Mesenchymal stem cell (in vitro differentiated cells and primary cell): Measurements from ENCODE around the gene SH3GL3.

ENCODE experiments used
- DNase-seq: peaks from one replicate; pipeline ENCODE4 v3.0.0-alpha.2; 2013
- H2AFZ ChIP-seq: one replicate; pipeline ENCODE4 v1.6.1; 2013; ENCODE audit warnings: low read depth, mild to moderate bottlenecking, control low read depth, inconsistent platforms, low read length, moderate library complexity
- H2AK5ac ChIP-seq: 2 replicates; pipeline ENCODE4 v1.6.1; 2013; ENCODE audit warnings: low read length, moderate library complexity, mild to moderate bottlenecking, inconsistent platforms; ENCODE audit not compliant: severe bottlenecking
- H2BK120ac ChIP-seq: one replicate; pipeline ENCODE4 v1.6.1; 2013; ENCODE audit warnings: low read depth, mild to moderate bottlenecking, inconsistent platforms, low read length, moderate library complexity
- H2BK12ac ChIP-seq, 2 experiments: one replicate each; pipeline ENCODE4 v1.6.1; 2013; ENCODE audit warnings: inconsistent platforms in 2 of 2, low read length in 2 of 2, mild to moderate bottlenecking in 2 of 2, moderate library complexity in 2 of 2, control low read depth in 1 of 2
- H2BK15ac ChIP-seq: one replicate; pipeline ENCODE4 v1.6.1; 2013; ENCODE audit warnings: mild to moderate bottlenecking, low read depth, inconsistent platforms; ENCODE audit not compliant: poor library complexity, severe bottlenecking
- H2BK5ac ChIP-seq: 2 replicates; pipeline ENCODE4 v1.6.1; 2013; ENCODE audit warnings: low read depth, mild to moderate bottlenecking, low read length, control low read depth, inconsistent platforms; ENCODE audit not compliant: poor library complexity, severe bottlenecking
- H3K14ac ChIP-seq, 2 experiments: one replicate each; pipeline ENCODE4 v1.6.1; 2013; ENCODE audit warnings: inconsistent platforms in 2 of 2, low read length in 2 of 2, control low read depth in 1 of 2, mild to moderate bottlenecking in 1 of 2, moderate library complexity in 1 of 2
- H3K18ac ChIP-seq, 2 experiments: one replicate each; pipeline ENCODE4 v1.6.1; 2013; ENCODE audit warnings: inconsistent platforms in 2 of 2, low read length in 2 of 2, control low read depth in 1 of 2, low read depth in 1 of 2, mild to moderate bottlenecking in 1 of 2
- H3K23ac ChIP-seq, 2 experiments: one replicate each; pipeline ENCODE4 v1.6.1; 2013; ENCODE audit warnings: inconsistent platforms in 2 of 2, low read length in 2 of 2, mild to moderate bottlenecking in 2 of 2, moderate library complexity in 2 of 2, control low read depth in 1 of 2
- H3K27ac ChIP-seq: 2 replicates; pipeline ENCODE4 v1.5.1; 2013; ENCODE audit warnings: mild to moderate bottlenecking, moderate library complexity, low read length, control low read depth, inconsistent platforms; ENCODE audit not compliant: poor library complexity, severe bottlenecking
- H3K27me3 ChIP-seq, 2 experiments: 2 replicates each; pipeline versions ENCODE4 v1.6.1 to v1.7.0; 2013; ENCODE audit warnings: low read length in 2 of 2, mild to moderate bottlenecking in 2 of 2, moderate library complexity in 2 of 2, control low read depth in 1 of 2, inconsistent platforms in 1 of 2; ENCODE audit not compliant: control insufficient read depth in 1 of 2, insufficient read depth in 1 of 2
- H3K36me3 ChIP-seq, 2 experiments: 2 replicates each; pipeline versions ENCODE4 v1.6.1 to v1.7.0; 2013; ENCODE audit warnings: low read length in 2 of 2, control low read depth in 1 of 2, inconsistent platforms in 1 of 2, low read depth in 1 of 2, mild to moderate bottlenecking in 1 of 2; ENCODE audit not compliant: insufficient read depth in 2 of 2, control insufficient read depth in 1 of 2
- H3K4ac ChIP-seq, 2 experiments: one replicate each; pipeline ENCODE4 v1.6.1; 2013; ENCODE audit warnings: inconsistent platforms in 2 of 2, low read length in 2 of 2, mild to moderate bottlenecking in 2 of 2, moderate library complexity in 2 of 2, control low read depth in 1 of 2, low read depth in 1 of 2
- H3K4me1 ChIP-seq: 2 replicates; pipeline ENCODE4 v1.6.1; 2013; ENCODE audit warnings: low read depth, low read length, control low read depth; ENCODE audit not compliant: control insufficient read depth, insufficient read depth
- H3K4me2 ChIP-seq: 2 replicates; pipeline ENCODE4 v1.6.1; 2013; ENCODE audit warnings: low read length, mild to moderate bottlenecking, inconsistent platforms; ENCODE audit not compliant: poor library complexity, severe bottlenecking
- H3K4me3 ChIP-seq, 2 experiments: 2 replicates each; pipeline versions ENCODE4 v1.5.1 to v1.7.0; 2013; ENCODE audit warnings: low read length in 2 of 2, mild to moderate bottlenecking in 2 of 2, control low read depth in 1 of 2, low read depth in 1 of 2; ENCODE audit not compliant: insufficient read depth in 1 of 2
- H3K79me1 ChIP-seq: replicated peaks from 2 replicates; pipeline ENCODE4 v1.6.1; 2013; ENCODE audit warnings: mild to moderate bottlenecking, control low read depth, low read length, inconsistent platforms; ENCODE audit not compliant: poor library complexity, severe bottlenecking
- H3K9ac ChIP-seq: 2 replicates; pipeline ENCODE4 v1.7.0; 2013; ENCODE audit warnings: mild to moderate bottlenecking, low read length, moderate library complexity
- H3K9me3 ChIP-seq: 2 replicates; pipeline ENCODE4 v1.7.0; 2013; ENCODE audit warnings: mild to moderate bottlenecking, low read length; ENCODE audit not compliant: control insufficient read depth
- H4K8ac ChIP-seq: one replicate; pipeline ENCODE4 v1.6.1; 2013; ENCODE audit warnings: inconsistent platforms, mild to moderate bottlenecking, low read length, moderate library complexity
- H4K91ac ChIP-seq: one replicate; pipeline ENCODE4 v1.6.1; 2013; ENCODE audit warnings: mild to moderate bottlenecking, low read length, inconsistent platforms
- WGBS: methylation state at CpG from one replicate; pipeline ENCODE4 v1.1.7; 2013; ENCODE audit warnings: mixed read lengths; 5-methylcytosine and 5-hydroxymethylcytosine counted together

SH3GL3 gene

DNA sequence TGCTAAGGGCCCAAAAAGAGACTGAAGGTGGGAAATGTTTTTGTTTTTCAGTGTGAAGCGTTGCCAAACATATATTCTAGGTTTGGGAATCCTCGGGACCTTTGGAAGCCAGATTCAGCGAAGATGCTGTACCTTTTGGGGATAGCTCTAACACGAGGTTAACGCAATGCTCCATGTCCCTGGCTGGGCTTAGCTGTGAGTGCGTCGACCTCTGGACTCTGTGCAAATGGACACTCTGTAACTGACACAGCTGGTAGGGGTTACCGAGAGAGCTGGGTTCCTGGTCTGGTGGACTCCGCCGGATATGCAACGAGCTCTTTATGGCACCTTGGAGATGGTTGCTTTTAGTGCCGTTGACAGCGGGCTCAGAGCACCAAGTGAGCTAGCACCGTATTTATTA, 724 bp upstream of the SH3GL3 start:
- H3K9ac ChIP-seq = peak overlapping the region; percentile 70
- H2BK15ac ChIP-seq = no peak overlapping the region
- H4K91ac ChIP-seq = no peak overlapping the region
- no peak for DNase-seq
- H3K23ac ChIP-seq = no peak overlapping the region
- no peak overlapping the region for H4K8ac ChIP-seq
- H3K36me3 ChIP-seq = no peaks in the 10 kb centered on the region
- H3K27ac ChIP-seq = no peak overlapping the region
- H3K18ac ChIP-seq = no peak overlapping the region
- H2BK120ac ChIP-seq = no peak overlapping the region
- H3K4me3 ChIP-seq = peak overlapping the region in 1 of 2 experiments; percentile 83
- no peaks in the 10 kb centered on the region for H3K9me3 ChIP-seq
- no peak overlapping the region for H2AK5ac ChIP-seq
- peak overlapping the region in 1 of 2 experiments; percentile 46 for H3K4ac ChIP-seq
- H2BK12ac ChIP-seq = no peak overlapping the region
- no peak overlapping the region for H3K14ac ChIP-seq
- peaks cover 14% of the 10 kb centered on the region for H3K4me1 ChIP-seq
- H3K27me3 ChIP-seq = peaks cover 27 to 35% of the 10 kb centered on the region in 2 experiments
- WGBS = 61% methylated on average over 14 of the region's 14 CpGs
- H3K79me1 ChIP-seq = no peaks in the 10 kb centered on the region
- H2BK5ac ChIP-seq = no peak overlapping the region
- H2AFZ ChIP-seq = no peak overlapping the region
- peak overlapping the region; percentile 99 for H3K4me2 ChIP-seq

DNA sequence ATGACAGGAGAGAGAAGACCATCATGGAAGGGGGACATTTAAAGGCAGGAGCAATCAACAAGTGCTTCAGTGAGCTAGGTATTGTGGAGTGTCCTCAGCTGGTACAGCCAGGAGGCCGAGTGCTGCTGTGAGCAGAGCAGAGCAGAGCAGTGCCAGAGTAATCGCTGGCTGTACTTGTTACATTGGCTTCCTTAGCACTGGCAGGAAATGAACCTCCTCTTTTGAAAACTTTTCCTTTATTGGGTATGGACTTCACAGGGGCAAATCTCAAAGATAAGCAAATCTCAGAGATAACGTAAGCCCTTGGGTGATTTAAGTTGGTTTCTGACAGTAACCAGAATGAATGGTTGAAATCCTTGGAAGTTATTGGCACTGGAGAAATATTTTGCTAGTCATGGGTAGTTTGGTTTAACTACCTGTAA, 2.1 kb downstream of the SH3GL3 start:
- H3K4me2 ChIP-seq = no peak overlapping the region
- H2BK12ac ChIP-seq = no peak overlapping the region
- no peak overlapping the region for H4K91ac ChIP-seq
- no peak overlapping the region for H3K14ac ChIP-seq
- H4K8ac ChIP-seq = no peak overlapping the region
- H2BK15ac ChIP-seq = no peak overlapping the region
- peaks cover 27 to 35% of the 10 kb centered on the region in 2 experiments for H3K27me3 ChIP-seq
- no peaks in the 10 kb centered on the region for H3K9me3 ChIP-seq
- H3K9ac ChIP-seq = no peak overlapping the region
- H3K4ac ChIP-seq = no peak overlapping the region
- no peak overlapping the region for H3K4me3 ChIP-seq
- no peak overlapping the region for H3K18ac ChIP-seq
- no peak overlapping the region for H3K23ac ChIP-seq
- no peaks in the 10 kb centered on the region for H3K36me3 ChIP-seq
- peaks cover 14% of the 10 kb centered on the region for H3K4me1 ChIP-seq
- no peak overlapping the region for H2AK5ac ChIP-seq
- H3K27ac ChIP-seq = no peak overlapping the region
- no peak overlapping the region for H2BK5ac ChIP-seq
- no peak overlapping the region for H2BK120ac ChIP-seq
- DNase-seq = no peak
- no peak overlapping the region for H2AFZ ChIP-seq
- WGBS = 27% methylated on average over 3 of the region's 3 CpGs
- no peaks in the 10 kb centered on the region for H3K79me1 ChIP-seq

DNA sequence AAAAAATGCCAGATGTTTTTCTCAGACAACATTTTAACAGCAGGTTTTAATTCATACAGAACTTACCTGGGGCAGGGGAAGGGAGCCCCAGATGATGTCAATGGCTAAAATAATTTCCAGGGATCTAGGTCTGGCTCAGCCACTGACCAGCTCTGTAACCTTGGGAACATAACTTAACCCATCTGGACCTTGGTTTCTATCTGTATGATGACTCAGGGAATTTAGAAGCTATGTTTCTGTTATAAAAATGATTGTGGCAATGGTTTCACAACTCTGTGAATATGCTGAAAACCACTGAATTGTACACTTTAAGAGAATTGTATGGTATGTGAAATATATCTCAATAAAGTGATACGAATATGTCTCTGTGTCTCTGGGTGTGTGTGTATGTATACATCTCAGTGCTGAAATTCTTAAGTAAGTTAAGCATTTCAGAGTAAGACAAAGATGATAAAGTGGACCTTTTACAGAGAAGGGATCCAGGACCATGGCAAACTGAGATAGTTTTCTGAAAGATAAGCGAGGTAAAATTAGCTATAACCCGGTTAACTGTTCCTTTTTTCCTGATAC, 2.9 kb downstream of the SH3GL3 start:
- 96% methylated on average over 3 of the region's 3 CpGs for WGBS
- Histone ChIP-seq H3K9ac (peak overlapping the region; percentile 81), H3K4ac (no peak overlapping the region)

DNA sequence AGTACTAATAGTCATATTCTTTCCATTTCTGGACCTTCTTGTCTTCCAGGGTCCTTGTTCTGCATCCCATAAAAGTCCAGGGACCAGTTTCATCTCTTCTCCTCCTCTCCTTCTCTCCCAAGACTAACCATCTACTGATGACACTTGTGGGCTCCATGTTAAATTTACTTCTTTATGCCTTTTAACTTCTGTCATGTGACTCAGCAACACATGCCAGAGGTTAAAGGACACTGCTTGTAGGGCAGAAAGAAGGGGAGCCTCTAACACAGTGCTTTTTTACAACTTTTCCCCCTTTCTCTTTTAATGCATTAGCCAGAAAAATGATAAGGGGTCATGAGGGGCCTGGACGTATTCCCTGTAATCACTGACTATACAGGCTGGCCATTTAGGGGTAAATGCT, 10.0 kb downstream of the SH3GL3 start:
- Histone ChIP-seq H3K4ac (no peak overlapping the region), H3K14ac (no peak overlapping the region), H3K27ac (no peak overlapping the region), H3K9ac (no peak overlapping the region), H4K91ac (no peak overlapping the region), H3K4me1 (no peaks in the 10 kb centered on the region), H3K4me2 (no peak overlapping the region), H2BK5ac (no peak overlapping the region), H2AK5ac (no peak overlapping the region), H2AFZ (no peak overlapping the region), H3K79me1 (no peaks in the 10 kb centered on the region), H3K9me3 (no peaks in the 10 kb centered on the region), H3K36me3 (no peaks in the 10 kb centered on the region), H2BK15ac (no peak overlapping the region), H4K8ac (no peak overlapping the region), H3K18ac (no peak overlapping the region), H3K27me3 (peaks cover 0 to 14% of the 10 kb centered on the region in 2 experiments), H2BK12ac (no peak overlapping the region), H2BK120ac (no peak overlapping the region), H3K4me3 (no peak overlapping the region), H3K23ac (no peak overlapping the region)
- DNase-seq = no peak
- WGBS = 67% methylated on average over 1 of the region's 1 CpG

More for the DNA sequence above, 2.9 kb downstream of the SH3GL3 start:
- Histone ChIP-seq H2BK12ac (no peak overlapping the region), H3K18ac (no peak overlapping the region), H3K79me1 (no peaks in the 10 kb centered on the region), H3K4me1 (peaks cover 14% of the 10 kb centered on the region), H2BK5ac (no peak overlapping the region), H2BK120ac (no peak overlapping the region), H3K36me3 (no peaks in the 10 kb centered on the region), H3K27me3 (peaks cover 27 to 33% of the 10 kb centered on the region in 2 experiments), H3K27ac (no peak overlapping the region), H4K8ac (no peak overlapping the region), H2AK5ac (no peak overlapping the region), H2BK15ac (no peak overlapping the region), H2AFZ (no peak overlapping the region), H3K4me2 (no peak overlapping the region), H3K14ac (no peak overlapping the region), H3K9me3 (no peaks in the 10 kb centered on the region), H3K23ac (no peak overlapping the region), H3K4me3 (no peak overlapping the region), H4K91ac (no peak overlapping the region)
- no peak for DNase-seq
